IPS DF 19.7 (cell line): ENCODE data around the gene C5orf52.
"Not testable (repeated sequence)": the region's sequence is repeated elsewhere in the genome, so short reads cannot be mapped to it uniquely, and the experiment has no call there.

Experiments
- DNase-seq: peaks from one replicate; pipeline ENCODE4 v3.0.0-alpha.2; 2013; ENCODE audit warnings: low read depth, low spot score

C5orf52 gene

GRCh38 chr5:157670662-157671591 lies at the start of gene C5orf52:
Gene C5orf52 (plus strand): TSS chr5:157671533. CDS start chr5:157671615, 82 bp downstream.
- DNase-seq, result no peak

DNA sequence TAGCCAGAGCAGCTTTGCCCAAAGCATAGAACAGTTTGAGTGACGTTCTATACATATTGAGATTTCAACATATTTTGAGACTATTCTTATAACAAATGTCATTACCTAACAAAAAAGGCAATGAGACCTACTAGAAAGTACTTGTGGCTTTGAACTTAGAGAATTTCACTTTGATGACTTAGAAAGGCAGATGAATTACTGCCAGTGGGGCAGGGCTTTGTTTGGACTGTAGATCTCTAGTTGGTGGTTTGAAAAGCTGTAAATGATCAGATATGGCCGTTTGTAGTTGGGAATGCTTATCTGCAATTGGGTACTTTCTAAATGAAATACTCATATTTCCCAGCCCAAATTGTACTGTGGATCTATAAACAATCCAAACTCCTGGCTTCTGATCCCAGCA lies 47.2 kb upstream of the C5orf52 start:
- no peak for DNase-seq

DNA sequence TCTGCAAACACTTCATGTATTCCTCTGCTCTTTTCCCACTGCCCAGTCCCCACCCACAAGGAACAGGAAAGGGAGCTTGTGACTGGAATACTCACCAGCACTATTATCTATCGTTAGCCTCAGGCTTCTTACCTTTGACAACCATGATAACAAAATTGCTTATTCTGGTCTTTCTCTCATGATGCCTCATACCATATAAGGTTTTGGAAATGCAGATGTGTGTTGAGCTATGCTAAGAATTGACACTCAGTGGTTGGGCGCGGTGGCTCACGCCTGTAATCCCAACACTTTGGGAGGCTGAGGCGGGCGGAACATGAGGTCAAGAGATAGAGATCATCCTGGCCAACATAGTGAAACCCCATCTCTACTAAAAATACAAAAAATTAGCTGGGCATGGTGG lies 44.5 kb upstream of the C5orf52 start:
- DNase-seq, result no peak

- DNase-seq, result no peak
Measured at GRCh38 chr5:157630341-157630740, 41.0 kb upstream of the C5orf52 start.

- DNase-seq, result no peak
Measured at GRCh38 chr5:157640406-157641066, 30.8 kb upstream of the C5orf52 start.

GRCh38 chr5:157648275-157648990 lies 22.9 kb upstream of the C5orf52 start:
- DNase-seq, result no peak

GRCh38 chr5:157649101-157649500 lies 22.2 kb upstream of the C5orf52 start:
- no peak for DNase-seq

DNA sequence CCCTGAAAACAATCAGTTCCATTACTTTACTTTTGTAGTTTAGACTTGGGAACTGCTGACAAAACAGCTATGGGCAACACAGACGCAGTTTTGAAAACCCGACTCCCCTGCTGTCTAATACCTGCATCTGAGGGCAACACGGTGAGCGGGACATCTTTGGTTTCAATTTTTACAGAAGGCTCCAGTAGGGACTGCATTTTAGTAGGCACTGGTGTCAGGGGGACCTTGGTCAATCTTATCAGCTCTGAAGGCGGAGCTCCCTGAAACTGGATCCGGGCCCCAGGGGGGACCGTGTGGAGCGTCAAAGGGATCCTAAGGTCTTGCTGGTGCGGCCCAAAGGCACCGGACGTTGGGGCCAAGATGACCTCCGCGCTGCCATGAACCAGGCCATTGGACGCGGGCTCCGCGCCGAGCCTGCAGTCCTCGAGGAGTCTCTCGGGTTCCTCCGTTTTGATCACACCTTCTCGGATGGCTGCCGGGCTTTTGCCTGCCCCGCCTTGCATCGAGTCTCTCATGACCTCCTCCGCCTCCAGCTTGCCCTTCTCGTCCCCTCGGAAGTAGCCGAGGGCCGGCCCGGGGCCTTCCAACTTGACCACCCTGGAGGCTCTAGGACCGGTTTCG lies 20.2 kb upstream of the C5orf52 start:
- no peak for DNase-seq

DNA sequence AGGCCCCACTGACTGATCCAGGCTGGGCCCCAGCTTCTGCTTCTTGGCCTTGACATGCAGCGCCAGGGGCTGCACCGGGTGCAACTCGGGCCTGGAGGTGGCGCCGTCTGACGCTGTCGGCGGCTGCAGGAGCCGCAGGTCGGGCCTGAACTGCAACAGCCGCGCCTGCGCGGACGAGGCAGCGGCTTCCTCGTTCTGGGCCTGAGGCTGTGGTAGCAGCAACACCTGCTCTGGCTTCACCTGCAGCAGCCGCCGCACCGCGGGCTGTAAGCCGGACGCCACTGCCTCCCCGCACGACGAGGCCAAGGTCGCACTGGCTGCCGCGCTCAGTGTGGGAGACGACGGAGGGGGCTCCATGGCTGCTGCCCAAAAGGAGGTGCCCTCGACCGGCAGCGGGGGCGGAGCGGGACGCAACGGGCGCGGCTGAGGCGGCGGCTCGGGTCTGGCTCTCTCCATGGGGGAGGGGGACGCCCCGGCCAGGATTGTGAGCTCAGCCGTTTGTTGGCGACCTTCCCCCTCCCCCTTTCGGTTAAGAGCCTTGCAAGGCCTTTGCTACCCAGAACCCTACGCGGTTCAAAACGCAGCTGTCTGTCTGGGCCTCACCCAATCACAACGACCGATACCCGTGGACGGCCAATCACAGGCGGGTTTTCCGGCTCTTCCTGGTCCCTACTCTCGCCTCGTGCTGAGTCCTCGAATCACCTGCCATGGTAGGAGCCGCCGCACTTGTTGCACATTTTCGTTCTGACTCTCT lies 19.5 kb upstream of the C5orf52 start:
- DNase-seq, result peak; percentile 75

GRCh38 chr5:157652377-157652692 lies 19.0 kb upstream of the C5orf52 start, which contains the start of gene SOX30:
Gene SOX30 (minus strand): TSS chr5:157652438. CDS start chr5:157652078, 360 bp downstream.
- DNase-seq, result no peak

GRCh38 chr5:157657516-157657915 lies 13.8 kb upstream of the C5orf52 start:
- DNase-seq, result no peak

- DNase-seq, result no peak
Measured at GRCh38 chr5:157658893-157659292, 12.4 kb upstream of the C5orf52 start.

DNA sequence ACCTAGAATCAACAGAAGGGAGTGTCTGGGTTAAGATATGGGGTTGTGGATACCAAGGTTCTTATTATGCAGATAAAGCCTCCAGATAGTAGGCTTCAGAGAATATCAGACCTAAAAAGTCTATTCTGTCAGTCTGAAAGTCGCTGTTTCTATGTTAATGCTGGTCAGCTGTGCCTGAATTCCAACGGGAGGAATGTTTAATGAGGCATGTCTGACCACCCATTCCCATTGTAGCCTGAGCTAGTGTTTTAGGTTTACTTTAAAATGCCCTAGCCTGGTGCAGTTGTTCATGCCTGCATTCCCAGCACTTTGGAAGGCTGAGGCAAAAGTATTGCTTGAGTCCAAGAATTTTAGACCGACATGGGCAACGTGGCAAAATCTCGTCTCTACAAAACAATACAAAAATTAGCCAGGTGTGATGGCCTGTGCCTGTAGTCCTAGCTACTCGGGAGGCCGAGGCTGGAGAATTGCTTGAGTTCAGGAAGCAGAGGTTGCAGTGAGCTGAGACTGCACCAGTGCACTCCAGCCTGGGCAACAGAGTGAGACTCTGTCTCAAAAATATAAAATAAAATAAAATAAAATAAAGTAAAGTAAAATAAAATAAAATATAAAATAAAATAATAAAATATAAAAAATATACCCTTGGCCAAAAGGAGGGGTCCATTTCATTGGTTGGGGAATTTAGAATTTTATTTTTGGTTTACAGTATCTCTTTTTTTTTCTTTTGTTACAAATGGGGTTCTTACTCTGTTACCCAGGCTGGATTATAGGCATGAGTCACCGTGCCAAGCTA lies 11.3 kb upstream of the C5orf52 start:
- no peak for DNase-seq

GRCh38 chr5:157665467-157666070 lies 5.8 kb upstream of the C5orf52 start:
- no peak for DNase-seq

DNA sequence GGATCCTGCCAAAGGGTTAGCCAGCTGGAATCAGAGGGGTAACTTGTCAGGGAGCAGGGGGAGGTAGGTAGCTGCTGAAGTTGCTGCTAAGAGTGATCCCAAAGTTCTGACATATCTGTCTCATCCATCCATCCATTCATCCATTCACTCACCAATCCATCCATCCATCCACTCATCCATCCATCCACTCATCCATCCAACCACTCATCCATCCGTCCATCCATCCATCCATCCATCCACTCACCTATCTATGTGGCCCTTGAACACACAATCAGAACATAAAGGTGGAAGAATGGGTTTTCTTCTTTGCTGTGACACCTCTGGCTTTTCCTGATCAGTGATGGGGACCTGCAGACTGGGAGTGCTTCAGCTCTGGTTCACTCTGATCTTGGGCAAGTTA lies 3.0 kb upstream of the C5orf52 start:
- no peak for DNase-seq

- DNase-seq, result no peak
Measured at GRCh38 chr5:157669701-157670097, 1.6 kb upstream of the C5orf52 start.

DNA sequence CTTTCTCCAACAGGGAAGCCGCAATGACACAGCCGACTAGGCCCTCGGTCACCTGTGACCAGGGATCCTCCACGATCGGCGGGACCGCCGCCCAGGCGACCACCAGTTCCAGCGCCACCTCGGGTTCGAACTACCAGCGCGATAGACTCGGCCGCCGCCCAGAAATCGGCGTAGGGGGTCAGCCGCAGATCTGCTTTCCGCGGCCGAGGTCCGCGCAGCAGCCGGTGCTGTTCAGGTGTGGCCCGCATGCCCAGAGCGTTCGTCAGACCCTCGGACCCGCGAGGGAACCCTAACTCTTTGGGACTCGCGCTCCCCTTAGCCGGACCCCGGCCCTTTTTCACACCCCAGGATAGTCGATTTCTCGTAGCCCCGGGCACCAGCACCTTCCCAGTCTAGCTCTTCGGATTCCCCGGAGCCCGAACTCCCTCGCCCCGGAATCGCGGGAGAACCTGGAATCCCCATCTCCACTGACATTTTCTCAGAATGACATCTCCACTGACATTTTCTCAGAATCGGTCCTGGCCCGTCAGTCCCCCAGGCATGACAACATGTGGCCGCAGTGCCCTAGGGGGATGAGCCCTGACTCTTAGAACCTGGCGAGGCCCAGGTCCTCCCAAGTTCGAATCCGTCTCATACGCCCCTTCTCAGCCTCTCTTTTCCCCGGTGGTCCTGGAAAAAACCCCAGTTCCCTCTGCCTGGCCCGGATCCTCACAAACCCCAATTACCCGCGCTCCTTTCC lies 428 bp downstream of the C5orf52 start:
- no peak for DNase-seq

GRCh38 chr5:157672976-157673375 lies 1.6 kb downstream of the C5orf52 start:
- no peak for DNase-seq

- DNase-seq, result not testable (repeated sequence)
Measured at GRCh38 chr5:157674351-157674750, 3.0 kb downstream of the C5orf52 start.
